Subcutaneous adipose tissue (tissue), 4 donors: ENCODE results near the gene EXOC4. TPM values are rescaled to one million over a fixed set of nuclear protein-coding genes. Genes with fewer than 3 reads are reported as not detected.

ENCODE experiments used
- total RNA-seq, 4 donors: library from RNA; depleted of rRNA; stranded (reverse); fragments of >200 nt; gene quantifications; one replicate each; pipeline ENCODE4 v1.1.0, GENCODE V29; 2016
- TF ChIP-seq, protein P1 (sequence below): fragments of 450-650 bp; IDR thresholded peaks from one replicate; pipeline ENCODE4 v1.5.1; 2016; ENCODE audit warnings: low read depth, mild to moderate bottlenecking, control low read depth, antibody characterized with exemption, moderate library complexity

Gene EXOC4
- total RNA-seq, 4 donors from 2014 or later: 62.9 to 84.3 (median 77.3) TPM

DNA sequence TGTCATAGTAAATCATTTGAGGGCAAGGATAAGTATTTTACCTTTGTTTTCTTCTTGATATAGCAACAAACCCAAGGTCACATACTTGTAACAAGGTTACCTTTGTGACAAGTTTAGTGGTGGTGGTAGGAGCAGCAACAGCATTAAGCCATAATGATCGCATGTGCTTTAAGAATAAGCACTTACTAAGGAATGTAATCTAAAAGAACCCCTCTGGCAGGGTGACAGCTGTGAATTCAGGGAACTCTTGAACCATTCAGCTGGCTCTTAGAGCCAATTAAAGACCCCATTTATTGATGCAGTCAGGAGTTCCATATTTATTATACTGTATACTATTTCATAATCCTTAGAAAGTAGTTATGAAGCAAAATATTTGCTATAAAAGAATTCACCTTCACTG is 370.8 kb downstream of the EXOC4 start:
- TF ChIP-seq, protein P1, sequence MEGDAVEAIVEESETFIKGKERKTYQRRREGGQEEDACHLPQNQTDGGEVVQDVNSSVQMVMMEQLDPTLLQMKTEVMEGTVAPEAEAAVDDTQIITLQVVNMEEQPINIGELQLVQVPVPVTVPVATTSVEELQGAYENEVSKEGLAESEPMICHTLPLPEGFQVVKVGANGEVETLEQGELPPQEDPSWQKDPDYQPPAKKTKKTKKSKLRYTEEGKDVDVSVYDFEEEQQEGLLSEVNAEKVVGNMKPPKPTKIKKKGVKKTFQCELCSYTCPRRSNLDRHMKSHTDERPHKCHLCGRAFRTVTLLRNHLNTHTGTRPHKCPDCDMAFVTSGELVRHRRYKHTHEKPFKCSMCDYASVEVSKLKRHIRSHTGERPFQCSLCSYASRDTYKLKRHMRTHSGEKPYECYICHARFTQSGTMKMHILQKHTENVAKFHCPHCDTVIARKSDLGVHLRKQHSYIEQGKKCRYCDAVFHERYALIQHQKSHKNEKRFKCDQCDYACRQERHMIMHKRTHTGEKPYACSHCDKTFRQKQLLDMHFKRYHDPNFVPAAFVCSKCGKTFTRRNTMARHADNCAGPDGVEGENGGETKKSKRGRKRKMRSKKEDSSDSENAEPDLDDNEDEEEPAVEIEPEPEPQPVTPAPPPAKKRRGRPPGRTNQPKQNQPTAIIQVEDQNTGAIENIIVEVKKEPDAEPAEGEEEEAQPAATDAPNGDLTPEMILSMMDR: no peak

DNA sequence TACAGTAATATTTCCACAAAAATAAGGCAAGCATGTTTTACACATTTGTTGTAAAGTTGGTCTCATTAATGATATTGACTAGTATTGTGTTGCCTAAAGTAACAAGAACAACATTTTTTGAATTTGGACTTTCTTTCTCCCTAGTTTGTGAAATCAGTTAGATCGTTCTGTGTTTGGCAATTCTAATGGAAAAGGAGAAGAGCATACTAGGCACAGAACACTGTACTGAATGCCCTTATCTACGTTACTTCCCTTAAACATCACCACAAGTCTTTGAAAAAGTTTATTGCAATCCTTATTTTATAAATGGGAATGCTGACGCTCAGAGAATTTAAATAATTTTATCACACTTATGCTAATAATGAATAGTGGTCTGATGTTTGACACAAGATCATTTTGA is 372.2 kb downstream of the EXOC4 start:
- TF ChIP-seq, protein P1: no peak

DNA sequence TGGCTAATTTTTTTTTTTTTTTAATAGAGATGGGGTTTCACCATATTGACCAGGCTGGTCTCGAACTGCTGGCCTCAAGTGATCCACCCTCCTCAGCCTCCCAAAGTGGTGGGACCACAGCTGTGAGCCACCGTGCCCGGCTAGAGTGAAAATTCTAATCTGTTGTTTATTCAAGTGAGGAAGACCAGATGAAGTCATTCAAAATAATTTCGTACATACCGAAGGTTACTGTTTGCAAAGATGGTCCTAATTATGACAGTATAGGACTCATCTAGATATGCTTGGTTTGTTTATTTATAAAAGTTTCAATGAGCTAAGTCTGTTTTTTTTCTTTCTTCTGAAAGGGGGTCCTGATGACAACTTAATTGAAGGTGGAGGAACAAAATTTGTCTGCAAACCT is 376.8 kb downstream of the EXOC4 start:
- TF ChIP-seq, protein P1: no peak

DNA sequence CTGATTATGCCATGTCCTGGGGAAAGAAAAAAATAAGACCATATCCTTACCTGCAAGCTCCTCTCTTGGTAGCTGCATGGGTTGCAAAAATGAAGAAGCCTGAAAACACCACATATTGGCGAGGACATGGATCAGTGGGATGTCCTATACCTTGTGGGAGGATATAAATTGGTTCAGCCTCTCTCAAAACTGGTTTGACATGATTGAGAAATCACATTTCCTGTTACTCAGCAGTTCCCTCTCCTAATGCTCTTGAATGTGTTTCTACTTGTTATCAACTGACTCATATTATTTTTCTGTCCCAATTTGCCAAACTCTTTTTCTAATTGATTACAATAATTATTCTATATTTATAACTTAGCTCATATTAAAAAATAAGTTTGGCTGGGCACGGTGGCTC is 380.2 kb downstream of the EXOC4 start:
- TF ChIP-seq, protein P1: no peak

DNA sequence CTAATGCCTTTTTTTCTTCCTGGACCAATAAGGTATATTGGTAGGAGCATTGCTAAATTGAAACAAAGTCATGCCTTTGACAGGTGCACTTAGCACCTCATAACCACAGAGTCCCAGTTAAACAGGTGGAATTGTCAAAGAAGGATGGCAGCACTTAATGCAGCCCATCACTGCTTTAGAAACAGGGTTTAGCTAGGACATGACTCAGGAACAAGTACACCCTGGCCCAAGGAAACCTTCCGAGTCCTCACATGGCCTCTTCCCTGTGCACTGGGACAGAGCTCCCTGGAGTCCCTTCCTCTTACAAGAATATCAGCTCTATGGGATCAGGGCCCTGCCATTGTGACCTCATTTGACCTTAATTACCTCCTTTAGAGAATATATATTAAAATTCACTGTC is 382.7 kb downstream of the EXOC4 start:
- TF ChIP-seq, protein P1: no peak

DNA sequence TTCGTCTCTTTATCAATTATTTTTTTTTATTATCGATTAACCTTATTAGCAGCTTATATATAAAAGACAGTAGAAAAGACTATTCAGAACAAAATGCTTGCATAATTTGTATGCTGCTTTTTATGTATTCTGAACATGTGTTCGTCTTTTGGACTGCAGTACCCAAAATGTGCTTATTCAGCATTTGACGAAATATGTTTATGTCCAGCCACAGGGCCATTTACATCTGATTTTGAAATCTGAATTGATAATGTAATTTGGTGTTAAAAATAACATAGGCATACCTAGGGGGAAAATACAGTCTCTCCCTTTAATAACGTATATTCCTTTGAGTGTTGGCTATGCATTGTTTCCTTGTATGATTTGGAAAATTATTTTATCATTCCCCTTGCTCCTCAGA is 386.0 kb downstream of the EXOC4 start:
- TF ChIP-seq, protein P1: no peak

DNA sequence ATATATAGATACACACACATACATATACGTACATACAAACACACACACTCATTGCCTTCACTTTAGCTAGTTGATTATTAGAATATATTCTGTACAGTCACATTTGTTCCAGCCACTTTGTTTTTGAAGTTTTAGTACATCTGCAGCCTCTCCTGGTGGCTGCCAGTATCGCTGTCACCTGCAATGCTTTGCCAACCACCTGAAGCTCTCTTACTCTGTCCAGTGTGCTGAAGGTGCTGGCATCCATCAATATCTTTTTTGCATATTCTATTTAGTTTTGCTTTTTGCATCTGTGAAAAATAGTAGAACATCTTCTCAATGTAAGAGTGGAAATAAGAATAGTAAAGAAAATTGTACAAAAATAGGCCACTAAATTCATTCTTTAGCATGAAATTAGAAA is 388.6 kb downstream of the EXOC4 start:
- TF ChIP-seq, protein P1: no peak
